GM19351 (cell line): ENCODE data around the gene SELENOM.
"Not testable (repeated sequence)": the region's sequence is repeated elsewhere in the genome, so short reads cannot be mapped to it uniquely, and the experiment has no call there.

ENCODE experiments used
- ATAC-seq: cut with Tn5 transposase; IDR thresholded peaks from one replicate; pipeline ENCODE4 v1.9.1; 2021; ENCODE audit warnings: mild to moderate bottlenecking, moderate library complexity; ENCODE audit not compliant: unreplicated experiment

The SELENOM gene

GRCh38 chr22:31134688-31135087 lies 27.3 kb upstream of the SELENOM start:
- ATAC-seq, result no peak

DNA sequence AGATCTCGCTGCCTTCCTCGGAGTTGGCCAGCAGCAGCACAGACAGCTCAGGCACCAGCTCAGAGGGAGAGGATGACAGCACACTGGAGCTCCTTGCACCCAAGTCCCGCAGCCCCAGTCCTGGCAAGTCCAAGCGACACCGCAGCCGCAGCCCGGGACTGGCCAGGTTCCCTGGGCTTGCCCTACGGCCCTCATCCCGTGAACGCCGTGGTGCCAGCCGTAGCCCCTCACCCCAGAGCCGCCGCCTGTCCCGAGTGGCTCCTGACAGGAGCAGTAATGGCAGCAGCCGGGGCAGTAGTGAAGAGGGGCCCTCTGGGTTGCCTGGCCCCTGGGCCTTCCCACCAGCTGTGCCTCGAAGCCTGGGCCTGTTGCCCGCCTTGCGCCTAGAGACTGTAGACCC lies 26.5 kb upstream of the SELENOM start:
- no peak for ATAC-seq

- ATAC-seq, result no peak
Observed at GRCh38 chr22:31130873-31131272, 23.5 kb upstream of the SELENOM start.

- no peak for ATAC-seq
Observed at GRCh38 chr22:31128156-31128555, 20.8 kb upstream of the SELENOM start.

DNA sequence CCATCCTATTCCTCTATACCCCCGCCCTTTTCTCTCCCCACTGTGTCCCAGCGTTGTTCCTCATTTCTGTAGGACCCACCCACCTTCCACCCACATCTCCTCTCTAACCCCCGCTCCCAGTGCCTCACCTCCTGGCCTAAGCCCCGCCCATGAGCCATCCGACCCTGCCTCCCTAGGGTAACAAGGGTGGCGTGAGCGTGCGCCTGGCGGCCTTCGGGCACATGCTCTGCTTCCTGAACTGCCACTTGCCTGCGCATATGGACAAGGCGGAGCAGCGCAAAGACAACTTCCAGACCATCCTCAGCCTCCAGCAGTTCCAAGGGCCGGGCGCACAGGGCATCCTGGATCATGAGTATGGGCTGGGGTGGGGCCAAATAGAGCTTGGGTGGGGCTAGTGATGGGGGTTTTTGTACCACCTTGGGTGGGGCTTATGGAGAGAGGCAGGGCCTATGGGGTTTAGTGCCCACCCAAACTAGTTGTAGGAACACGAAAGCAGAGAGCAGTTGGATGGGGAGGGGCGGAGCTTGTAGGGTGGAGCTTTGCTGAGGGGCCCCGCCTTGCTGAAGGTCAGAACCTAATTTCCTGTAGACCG lies 19.9 kb upstream of the SELENOM start:
- no peak for ATAC-seq

DNA sequence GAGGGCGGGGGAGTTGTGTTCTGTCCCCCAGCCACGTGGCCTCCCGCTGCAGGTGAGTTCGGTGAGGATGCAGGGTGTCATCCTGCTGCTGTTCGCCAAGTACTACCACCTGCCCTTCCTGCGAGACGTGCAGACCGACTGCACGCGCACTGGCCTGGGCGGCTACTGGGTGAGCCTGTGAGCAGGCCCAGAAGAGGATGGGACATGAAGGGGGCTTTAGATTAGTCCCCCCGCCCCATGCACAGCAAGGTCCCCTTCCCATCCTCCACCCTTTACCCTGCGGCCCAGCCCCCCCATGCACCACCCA lies 19.5 kb upstream of the SELENOM start:
- ATAC-seq, result no peak

DNA sequence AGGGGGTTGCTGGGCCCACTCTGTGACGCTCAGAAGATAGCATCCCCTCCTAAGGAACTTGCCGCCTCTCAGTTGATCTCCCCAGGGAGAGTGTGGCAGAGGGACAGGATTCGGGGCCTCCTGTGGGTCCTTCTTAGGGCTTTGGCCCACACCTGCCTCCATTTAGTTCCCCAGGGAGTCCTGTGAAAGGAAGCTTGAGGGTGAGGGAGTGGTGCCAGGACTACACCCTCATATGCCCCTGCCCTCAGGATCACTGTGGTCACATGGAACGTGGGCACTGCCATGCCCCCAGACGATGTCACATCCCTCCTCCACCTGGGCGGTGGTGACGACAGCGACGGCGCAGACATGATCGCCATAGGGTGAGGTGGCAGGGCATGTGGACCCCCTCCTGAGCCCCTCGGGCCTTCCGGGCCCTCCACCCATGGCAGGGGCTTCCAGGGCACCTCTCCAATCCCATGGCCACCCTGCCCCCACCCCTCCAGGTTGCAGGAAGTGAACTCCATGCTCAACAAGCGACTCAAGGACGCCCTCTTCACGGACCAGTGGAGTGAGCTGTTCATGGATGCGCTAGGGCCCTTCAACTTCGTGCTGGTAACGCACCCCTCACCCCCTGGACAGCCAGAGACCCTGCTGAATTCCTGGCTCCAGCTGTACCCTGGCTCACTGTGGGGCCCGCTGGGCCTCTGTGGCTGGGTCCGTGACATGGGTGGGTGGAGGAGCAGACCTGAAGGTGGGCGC lies 18.9 kb upstream of the SELENOM start:
- no peak for ATAC-seq

- no peak for ATAC-seq
Observed at GRCh38 chr22:31125521-31126117, 18.3 kb upstream of the SELENOM start.

- no peak for ATAC-seq
Observed at GRCh38 chr22:31124811-31125465, 17.6 kb upstream of the SELENOM start.

DNA sequence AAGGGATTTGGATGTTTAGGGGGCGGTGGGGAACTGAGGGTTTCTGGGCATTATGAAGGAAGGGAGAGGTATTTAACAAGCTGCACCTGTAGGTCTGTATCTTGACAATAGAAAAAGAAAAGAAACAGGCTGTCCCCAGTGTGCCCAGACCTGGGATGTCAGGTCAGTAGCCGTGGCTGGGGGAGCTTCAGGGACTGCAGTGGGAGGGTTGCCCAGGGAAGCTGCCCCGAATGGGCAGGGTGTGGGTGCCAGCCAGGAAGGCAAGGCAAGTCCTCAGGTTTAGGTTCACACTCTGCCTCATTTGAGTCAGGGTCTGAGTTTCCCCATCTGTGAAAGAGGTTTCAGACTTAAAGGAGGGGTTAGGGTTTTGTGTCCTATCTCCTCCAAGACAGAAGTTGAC lies 16.9 kb upstream of the SELENOM start:
- ATAC-seq, result no peak

GRCh38 chr22:31123292-31123602 lies 15.9 kb upstream of the SELENOM start:
- no peak for ATAC-seq

GRCh38 chr22:31122532-31123291 lies 15.3 kb upstream of the SELENOM start, which contains the start of gene INPP5J:
Gene INPP5J, plus strand, starts transcription at chr22:31122966. Its CDS starts 49 bp downstream, at chr22:31123015.
- ATAC-seq, result no peak

DNA sequence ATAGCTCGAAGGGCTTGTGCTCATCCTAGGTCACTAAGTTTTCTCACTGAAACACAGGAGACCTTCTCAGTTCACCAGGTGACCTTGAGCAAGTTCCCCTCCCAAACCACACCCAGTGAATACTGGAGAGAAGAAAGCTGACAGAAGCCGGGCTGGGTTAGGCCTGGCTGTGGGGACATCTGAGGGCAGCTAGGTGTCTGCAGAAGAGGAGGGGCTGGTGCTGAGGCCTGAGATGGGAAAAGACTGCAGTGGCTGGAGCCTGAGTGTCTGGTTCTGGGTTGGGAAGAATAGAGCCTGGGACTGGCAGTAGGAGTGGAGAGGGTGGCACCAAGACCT lies 14.8 kb upstream of the SELENOM start:
- ATAC-seq, result no peak

DNA sequence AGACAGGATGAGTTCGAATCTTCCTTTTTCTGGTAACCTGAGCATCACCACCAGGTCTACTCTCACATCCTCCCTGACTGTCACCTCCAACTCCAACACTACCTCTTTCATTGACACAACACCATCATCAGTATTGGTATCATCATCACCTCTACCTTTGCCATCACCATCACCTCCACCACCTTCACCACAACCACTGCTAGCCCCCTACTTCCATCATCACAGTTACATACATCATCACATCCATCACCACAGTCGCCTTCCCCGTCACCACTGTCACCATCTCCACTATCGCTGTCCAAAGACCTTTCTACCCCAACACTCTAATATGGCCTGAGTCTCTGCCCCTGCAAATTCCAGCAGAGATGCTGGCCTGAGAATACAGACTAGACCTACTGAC lies 14.0 kb upstream of the SELENOM start:
- no peak for ATAC-seq

GRCh38 chr22:31120642-31121041 lies 13.3 kb upstream of the SELENOM start:
- ATAC-seq, result no peak

- no peak for ATAC-seq
Observed at GRCh38 chr22:31120230-31120629, 12.9 kb upstream of the SELENOM start.

DNA sequence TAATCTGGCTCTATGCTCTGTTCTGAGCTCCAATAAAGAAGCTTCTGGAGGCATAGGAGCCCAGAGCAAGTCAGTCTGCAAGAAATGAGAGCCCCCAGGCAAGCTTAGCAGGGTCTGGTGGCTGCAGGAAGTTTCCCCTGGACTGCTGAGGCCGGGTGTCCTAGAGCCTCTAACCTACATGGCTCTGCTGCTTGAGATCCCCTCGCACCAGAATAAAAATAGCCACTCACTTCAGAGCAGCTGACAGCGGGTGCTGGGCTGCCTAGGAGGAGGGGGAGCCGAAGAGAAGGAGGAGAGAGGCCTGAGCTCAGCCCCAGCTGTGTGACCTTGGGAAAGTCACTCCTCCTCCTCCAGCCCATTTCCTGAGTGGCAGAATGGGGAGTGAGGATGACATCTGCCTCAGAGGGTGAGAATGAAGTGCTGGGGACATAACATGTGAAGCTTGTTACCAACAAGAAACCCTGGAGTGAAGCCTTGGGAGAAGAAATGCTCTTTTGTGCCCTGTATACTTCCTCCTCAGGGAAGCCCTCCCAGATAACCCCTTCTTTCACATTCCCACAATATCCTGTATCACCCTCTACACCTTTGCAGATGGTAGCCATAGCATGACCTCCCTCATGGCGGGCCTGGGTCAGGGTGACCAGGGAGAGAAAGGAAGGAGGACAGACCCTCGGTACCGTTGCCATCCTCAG lies 11.8 kb upstream of the SELENOM start:
- no peak for ATAC-seq

DNA sequence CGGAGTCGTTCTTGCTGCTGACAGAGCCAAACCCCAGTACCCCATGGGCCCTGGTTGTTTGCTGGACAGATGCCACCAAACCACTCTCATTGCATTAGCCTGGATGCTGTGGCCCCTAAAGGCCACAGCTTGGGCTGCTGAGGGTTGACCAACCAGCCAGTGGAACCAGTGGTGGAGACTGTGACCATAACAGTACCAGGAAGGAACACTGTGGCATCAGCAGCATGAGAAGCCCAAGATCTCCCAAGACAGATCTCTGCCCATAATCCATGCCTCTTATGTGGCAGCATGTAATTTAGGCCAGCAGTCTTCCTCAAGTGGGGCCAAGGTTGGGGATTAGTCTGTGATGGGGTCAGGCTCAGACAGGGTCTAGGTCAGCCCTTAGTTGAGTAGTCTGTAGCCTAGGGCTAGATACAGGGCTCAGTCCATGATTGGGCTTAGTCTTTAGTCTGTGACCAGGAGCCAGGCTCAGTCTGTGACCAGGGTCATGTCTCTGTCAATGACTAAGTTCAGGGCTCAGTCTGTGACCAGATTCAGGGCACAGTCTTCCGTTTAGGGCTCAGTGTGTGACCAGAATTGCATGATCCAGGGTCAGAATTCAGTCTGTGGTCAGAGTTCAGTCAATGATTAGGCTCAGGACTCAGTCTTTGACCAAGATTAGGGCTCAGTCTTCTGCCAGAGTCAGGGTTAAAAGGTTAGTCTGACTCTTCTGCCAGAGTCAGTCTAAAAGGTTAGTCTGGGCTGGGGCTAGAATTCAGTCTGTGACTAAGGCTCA lies 10.9 kb upstream of the SELENOM start:
- no peak for ATAC-seq

DNA sequence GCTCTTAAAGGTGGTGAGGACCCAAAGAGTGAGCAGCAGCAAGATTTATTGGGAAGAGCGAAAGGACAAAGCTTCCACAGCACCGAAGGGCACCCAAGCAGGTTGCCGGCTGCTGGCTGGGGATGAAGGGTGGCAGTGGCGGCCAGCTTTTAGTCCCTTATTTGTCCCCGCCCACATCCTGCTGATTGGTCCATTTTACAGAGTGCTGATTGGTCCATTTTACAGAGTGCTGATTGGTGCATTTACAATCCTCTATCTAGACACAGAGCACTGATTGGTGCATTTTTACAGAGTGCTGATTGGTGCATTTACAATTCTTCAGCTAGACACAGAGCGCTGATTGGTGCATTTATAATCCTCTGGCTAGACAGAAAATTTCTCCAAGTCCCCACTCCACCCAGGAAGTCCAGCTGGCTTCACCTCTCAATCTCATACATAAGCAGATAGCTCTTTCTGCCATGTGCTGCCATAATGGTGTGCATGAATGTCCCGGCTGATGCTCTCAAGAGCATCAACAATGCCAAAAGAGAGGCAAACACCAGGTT lies 5.3 kb upstream of the SELENOM start:
- ATAC-seq, result not testable (repeated sequence)

- no peak for ATAC-seq
Observed at GRCh38 chr22:31107894-31108218, 488 bp upstream of the SELENOM start.
